Mucosa of descending colon (tissue), 3 donors: Measurements from ENCODE around the gene TOP2B. TPM values are rescaled to one million over a fixed set of nuclear protein-coding genes. Genes with fewer than 3 reads are reported as not detected.

ENCODE experiments used
- ATAC-seq: fragments of 200-7000 bp; cut with Tn5 transposase; one replicate; pipeline ENCODE4 v1.9.1; 2020; ENCODE audit warnings: mild to moderate bottlenecking, moderate library complexity
- DNase-seq, 3 donors: peaks; one replicate each; pipeline ENCODE4 v3.0.0-alpha.2; 2020
- H3K36me3 ChIP-seq: fragments of 200-600 bp; one replicate; pipeline ENCODE4 v1.8.0; 2021; ENCODE audit warnings: low read depth, mild to moderate bottlenecking
- H3K4me1 ChIP-seq: fragments of 200-600 bp; one replicate; pipeline ENCODE4 v1.8.0; 2021; ENCODE audit warnings: low read depth, mild to moderate bottlenecking
- H3K4me3 ChIP-seq: fragments of 200-600 bp; one replicate; pipeline ENCODE4 v1.8.0; 2021; ENCODE audit warnings: mild to moderate bottlenecking
- H3K9me3 ChIP-seq: fragments of 200-600 bp; one replicate; pipeline ENCODE4 v1.8.0; 2021; ENCODE audit warnings: mild to moderate bottlenecking
- intact Hi-C, 2 donors: fragments of 100-400 bp; cut with DNase I in 1 of 2; cut with micrococcal nuclease in 1 of 2; formaldehyde crosslinking; loops; one replicate each; pipeline versions ENCODE4 v1.11.0 to v1.11.1; 2022; cut with DNase I, micrococcal nuclease
- microRNA-seq: library from miRNA; unstranded; fragments of <30 nt; microRNA quantifications from one replicate; pipeline ENCODE4, GENCODE V29; 2019
- total RNA-seq, 3 donors: library from RNA; stranded (reverse); fragmentation: NEBNext Ultra II Directional in 2 of 3; extraction: Animal tissue kit (Norgen Biotek cat#: 25700) in 2 of 3; gene quantifications; one replicate each; pipeline versions ENCODE4 v1.2.1 to v1.2.4, GENCODE V29; 2021 to 2023
- TF ChIP-seq, protein P1 (sequence below): fragments of 200-600 bp; IDR thresholded peaks from one replicate; pipeline ENCODE4 v1.8.0; 2022; ENCODE audit warnings: antibody characterized with exemption, mild to moderate bottlenecking
- donor health status: DM: no; HTN: no; CAD: no; lungs with moderate emphysema.
- donor health status: DM: no; HTN: no; CAD: no.
- donor health status: DM: no; HTN: yes; CAD: no.

Gene TOP2B
- total RNA-seq, 3 donors from 2014 or later = 72.1 to 111 (median 91.6) TPM

GRCh38 chr3:25548836-25549235 is 115.9 kb downstream of the TOP2B start:
- H3K36me3 ChIP-seq = no peaks in the 10 kb centered on the region
- TF ChIP-seq, protein P1, sequence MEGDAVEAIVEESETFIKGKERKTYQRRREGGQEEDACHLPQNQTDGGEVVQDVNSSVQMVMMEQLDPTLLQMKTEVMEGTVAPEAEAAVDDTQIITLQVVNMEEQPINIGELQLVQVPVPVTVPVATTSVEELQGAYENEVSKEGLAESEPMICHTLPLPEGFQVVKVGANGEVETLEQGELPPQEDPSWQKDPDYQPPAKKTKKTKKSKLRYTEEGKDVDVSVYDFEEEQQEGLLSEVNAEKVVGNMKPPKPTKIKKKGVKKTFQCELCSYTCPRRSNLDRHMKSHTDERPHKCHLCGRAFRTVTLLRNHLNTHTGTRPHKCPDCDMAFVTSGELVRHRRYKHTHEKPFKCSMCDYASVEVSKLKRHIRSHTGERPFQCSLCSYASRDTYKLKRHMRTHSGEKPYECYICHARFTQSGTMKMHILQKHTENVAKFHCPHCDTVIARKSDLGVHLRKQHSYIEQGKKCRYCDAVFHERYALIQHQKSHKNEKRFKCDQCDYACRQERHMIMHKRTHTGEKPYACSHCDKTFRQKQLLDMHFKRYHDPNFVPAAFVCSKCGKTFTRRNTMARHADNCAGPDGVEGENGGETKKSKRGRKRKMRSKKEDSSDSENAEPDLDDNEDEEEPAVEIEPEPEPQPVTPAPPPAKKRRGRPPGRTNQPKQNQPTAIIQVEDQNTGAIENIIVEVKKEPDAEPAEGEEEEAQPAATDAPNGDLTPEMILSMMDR = no peak
- ATAC-seq (no peak), DNase-seq (no peak)
- intact Hi-C loops = no loop called here
- no peaks in the 10 kb centered on the region for H3K4me1 ChIP-seq
- no peaks in the 10 kb centered on the region for H3K9me3 ChIP-seq
- H3K4me3 ChIP-seq = no peak overlapping the region

GRCh38 chr3:25547943-25548674 is 116.6 kb downstream of the TOP2B start:
- TF ChIP-seq, protein P1 = no peak

More at GRCh38 chr3:25547943-25548674, 116.6 kb downstream of the TOP2B start:
- H3K36me3 ChIP-seq = no peaks in the 10 kb centered on the region
- intact Hi-C loops = no loop called here
- DNase-seq (no peak), ATAC-seq (no peak)
- H3K4me1 ChIP-seq = no peaks in the 10 kb centered on the region
- H3K9me3 ChIP-seq = no peaks in the 10 kb centered on the region
- no peak overlapping the region for H3K4me3 ChIP-seq

Small RNA genes within 50 kb of the gene (microRNA-seq; reads per million reads assigned to microRNA genes)
- gene MIR4442 = 1.6 reads per million

Other genes starting within 250 kb of the TOP2B start
- gene RARB, start 236.6 kb downstream of the TOP2B start, total RNA-seq = 1 to 10 TPM; 1.2 to 8.7 (median 1.9) TPM
- gene NGLY1, start 118.5 kb upstream of the TOP2B start, total RNA-seq = 10 to 100 TPM; 37.2 to 57.5 (median 41.1) TPM
- 10 to 100 TPM in 2 of 3 donors, 1 to 10 TPM in 1; 10.0 to 18.4 (median 17.4) TPM for gene OXSM, start 125.2 kb upstream of the TOP2B start, total RNA-seq